ENCODE data around the gene GMIP. TPM values are rescaled to one million over a fixed set of nuclear protein-coding genes. Genes with fewer than 3 reads are reported as not detected.

GMIP gene
- total RNA-seq, 1 donor from 2014 or later: 4.2 TPM

- no peak for DNase-seq
- intact Hi-C loops (cut with micrococcal nuclease): no loop called here
These were observed 5.8 kb downstream of the GMIP start for GRCh38 chr19:19637523-19638251.

GRCh38 chr19:19637186-19637522 is 6.3 kb downstream of the GMIP start:
- DNase-seq: no peak
- ATAC-seq: no peak
- intact Hi-C loops (cut with micrococcal nuclease): no loop called here

More at GRCh38 chr19:19637523-19638251, 5.8 kb downstream of the GMIP start:
- ATAC-seq: no peak

GRCh38 chr19:19636573-19637185 is 6.8 kb downstream of the GMIP start:
- DNase-seq: no peak
- intact Hi-C loops (cut with micrococcal nuclease): no loop called here

GRCh38 chr19:19635313-19635702 is 8.1 kb downstream of the GMIP start:
- intact Hi-C loops (cut with micrococcal nuclease): no loop called here

More at GRCh38 chr19:19636573-19637185, 6.8 kb downstream of the GMIP start:
- no peak for ATAC-seq

GRCh38 chr19:19634516-19635312 is 8.7 kb downstream of the GMIP start:
- ATAC-seq (no peak), DNase-seq (no peak)
- intact Hi-C loops (cut with micrococcal nuclease): no loop called here

More at GRCh38 chr19:19635313-19635702, 8.1 kb downstream of the GMIP start:
- ATAC-seq (no peak), DNase-seq (no peak)

- intact Hi-C loops (cut with micrococcal nuclease): no loop called here
- no peak for ATAC-seq
- no peak for DNase-seq
These were observed 9.5 kb downstream of the GMIP start for GRCh38 chr19:19633711-19634515.

GRCh38 chr19:19632661-19633060 is 10.8 kb downstream of the GMIP start:
- ATAC-seq (no peak), DNase-seq (no peak)
- intact Hi-C loops (cut with micrococcal nuclease): no loop called here

GRCh38 chr19:19631346-19631745 is 12.1 kb downstream of the GMIP start:
- no peak for ATAC-seq
- no peak for DNase-seq
- intact Hi-C loops (cut with micrococcal nuclease): no loop called here

GRCh38 chr19:19630426-19630825 is 13.0 kb downstream of the GMIP start:
- ATAC-seq: no peak
- no peak for DNase-seq
- intact Hi-C loops (cut with micrococcal nuclease): no loop called here

- DNase-seq: no peak
- ATAC-seq: no peak
- intact Hi-C loops (cut with micrococcal nuclease): no loop called here
These were observed 13.4 kb downstream of the GMIP start for GRCh38 chr19:19630062-19630414.

- ATAC-seq (peak; percentile 42), DNase-seq (no peak)
- intact Hi-C loops (cut with micrococcal nuclease): no loop called here
These were observed 14.8 kb downstream of the GMIP start for GRCh38 chr19:19628501-19629134.

GRCh38 chr19:19627621-19628500 is 15.6 kb downstream of the GMIP start, which contains the start of gene LPAR2:
Gene LPAR2 (minus strand): TSS chr19:19628220. CDS start chr19:19627275, 945 bp downstream.
- DNase-seq (peak; percentile 44), ATAC-seq (peak; percentile 61)
- intact Hi-C loops (cut with micrococcal nuclease): no loop called here

- ATAC-seq (no peak), DNase-seq (no peak)
- intact Hi-C loops (cut with micrococcal nuclease): no loop called here
These were observed 16.7 kb downstream of the GMIP start for GRCh38 chr19:19626516-19627472.

- no peak for ATAC-seq
- no peak for DNase-seq
- intact Hi-C loops (cut with micrococcal nuclease): no loop called here
These were observed 19.4 kb downstream of the GMIP start for GRCh38 chr19:19624032-19624570.

- no peak for ATAC-seq
- no peak for DNase-seq
- intact Hi-C loops (cut with micrococcal nuclease): no loop called here
These were observed 20.1 kb downstream of the GMIP start for GRCh38 chr19:19623383-19623782.

- ATAC-seq (no peak), DNase-seq (no peak)
- intact Hi-C loops (cut with micrococcal nuclease): no loop called here
These were observed 23.6 kb downstream of the GMIP start for GRCh38 chr19:19619849-19620210.

Data from left ventricle myocardium superior (tissue), 1 donor.